Peyer's patch (tissue), 4 donors: Measurements from ENCODE around the gene STIMATE.

Source experiments
- CTCF ChIP-seq, 6 experiments: fragments of 450-650 bp in 4 of 6; fragments of 200-600 bp in 2 of 6; sonication (generic) in 1 of 6; IDR thresholded peaks; one replicate each; pipeline ENCODE4 v1.5.1; 2017 to 2019; ENCODE audit warnings: antibody characterized with exemption in 6 of 6, mild to moderate bottlenecking in 3 of 6, moderate library complexity in 1 of 6
- POLR2A ChIP-seq, 2 donors: fragments of 450-650 bp; IDR thresholded peaks; one replicate each; pipeline ENCODE4 v1.5.1; 2017; ENCODE audit warnings: antibody characterized with exemption in 2 of 2, mild to moderate bottlenecking in 2 of 2, moderate library complexity in 2 of 2

GRCh38 chr3:52816199-52816598 lies 81.1 kb downstream of the STIMATE start:
- TF ChIP-seq CTCF (IDR thresholded peaks at IDR 0.05), result no peak
- TF ChIP-seq POLR2A (IDR thresholded peaks at IDR 0.05), result no peak
